Umbilical cord (tissue), 2 donors: ENCODE measurements around the gene DNASE1. TPM values are rescaled to one million over a fixed set of nuclear protein-coding genes. Genes with fewer than 3 reads are reported as not detected.

Experiments used
- DNase-seq: peaks from one replicate; pipeline ENCODE4 v3.0.0-alpha.2; 2015; ENCODE audit warnings: low spot score
- total RNA-seq: library from RNA; depleted of rRNA; stranded (reverse); fragments of >200 nt; gene quantifications from one replicate; pipeline ENCODE4 v1.2.3, GENCODE V29; 2014; ENCODE audit warnings: low replicate concordance; ENCODE audit not compliant: insufficient read depth

DNASE1 gene
- total RNA-seq, 1 donor from 2014 or later, result 43.3 TPM

DNA sequence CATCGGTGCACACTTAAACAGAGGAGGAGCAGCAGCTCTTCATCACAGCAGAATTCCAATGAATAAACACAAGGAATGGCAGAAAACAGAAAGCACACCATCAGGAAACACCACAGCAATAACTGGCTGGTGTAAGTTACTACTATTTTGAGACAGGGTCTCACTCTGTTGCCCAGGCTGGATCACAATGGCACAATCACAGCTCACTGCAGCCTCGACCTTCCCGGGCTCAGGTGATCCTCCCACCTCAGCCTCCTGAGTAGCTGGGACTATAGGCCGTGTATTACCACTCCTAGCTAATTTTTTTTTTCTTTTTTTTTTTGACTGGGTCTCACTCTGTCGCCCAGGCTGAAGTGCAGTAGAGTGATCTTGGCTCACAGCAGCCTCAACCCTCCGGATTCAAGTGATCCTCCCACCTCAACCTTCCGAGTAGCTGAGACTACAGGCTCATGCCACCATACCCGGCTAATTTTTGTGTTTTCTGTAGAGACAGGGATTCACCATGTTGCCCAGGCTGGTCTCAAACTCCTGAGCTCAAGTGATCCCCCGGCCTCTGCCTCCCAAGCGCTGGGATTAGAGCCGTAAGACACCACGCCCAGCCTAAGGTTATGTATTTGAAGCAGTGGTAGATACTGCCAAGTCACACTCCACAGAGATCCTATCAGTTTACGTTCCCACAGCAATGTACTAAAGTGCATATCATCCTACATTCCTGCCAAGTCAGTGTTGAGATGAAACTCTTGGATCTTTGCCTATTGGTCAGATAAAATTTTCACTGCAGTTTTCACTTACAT is 42.1 kb downstream of the DNASE1 start:
- peak; percentile 95 for DNase-seq

- DNase-seq, result peak; percentile 86
Observed at GRCh38 chr16:3698941-3699340, 44.5 kb downstream of the DNASE1 start.

DNA sequence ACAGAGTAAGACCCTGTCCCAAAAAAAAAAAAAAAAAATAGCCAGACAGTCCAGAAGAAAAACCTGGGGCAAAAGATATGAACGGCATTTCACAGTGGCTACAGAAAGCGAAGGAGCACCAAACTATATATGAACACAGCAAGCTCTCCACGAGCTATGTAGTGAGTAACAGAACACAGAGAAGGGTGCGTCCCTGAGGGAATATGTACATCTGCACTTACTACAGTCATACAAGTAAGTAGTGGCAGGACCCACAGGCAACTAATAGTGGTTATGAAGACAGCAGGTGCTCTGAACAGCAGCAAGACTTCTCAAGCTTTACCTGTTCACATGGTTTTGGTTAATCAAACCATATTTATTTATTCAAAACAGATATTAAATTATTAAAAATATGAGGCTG is 47.0 kb downstream of the DNASE1 start:
- DNase-seq, result no peak

DNA sequence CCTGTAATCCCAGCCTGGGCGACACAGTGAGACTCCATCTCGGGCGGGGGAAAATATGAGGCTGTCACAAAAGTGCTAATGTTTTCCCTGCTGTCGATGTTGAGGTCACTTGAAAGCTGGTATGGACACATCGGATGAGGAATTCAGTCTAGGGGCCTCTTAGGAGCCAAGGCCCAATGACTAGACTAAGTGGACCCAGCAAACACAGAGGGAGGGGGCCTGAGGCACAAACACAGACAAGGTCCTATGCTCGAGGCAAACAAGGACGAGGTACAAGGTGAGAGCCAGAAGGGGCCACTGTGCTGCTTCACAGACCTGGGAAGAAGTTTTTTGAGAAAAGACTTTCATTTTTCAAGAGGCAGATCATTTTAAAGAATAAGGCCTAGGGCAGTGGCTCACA is 47.6 kb downstream of the DNASE1 start:
- DNase-seq, result no peak

DNA sequence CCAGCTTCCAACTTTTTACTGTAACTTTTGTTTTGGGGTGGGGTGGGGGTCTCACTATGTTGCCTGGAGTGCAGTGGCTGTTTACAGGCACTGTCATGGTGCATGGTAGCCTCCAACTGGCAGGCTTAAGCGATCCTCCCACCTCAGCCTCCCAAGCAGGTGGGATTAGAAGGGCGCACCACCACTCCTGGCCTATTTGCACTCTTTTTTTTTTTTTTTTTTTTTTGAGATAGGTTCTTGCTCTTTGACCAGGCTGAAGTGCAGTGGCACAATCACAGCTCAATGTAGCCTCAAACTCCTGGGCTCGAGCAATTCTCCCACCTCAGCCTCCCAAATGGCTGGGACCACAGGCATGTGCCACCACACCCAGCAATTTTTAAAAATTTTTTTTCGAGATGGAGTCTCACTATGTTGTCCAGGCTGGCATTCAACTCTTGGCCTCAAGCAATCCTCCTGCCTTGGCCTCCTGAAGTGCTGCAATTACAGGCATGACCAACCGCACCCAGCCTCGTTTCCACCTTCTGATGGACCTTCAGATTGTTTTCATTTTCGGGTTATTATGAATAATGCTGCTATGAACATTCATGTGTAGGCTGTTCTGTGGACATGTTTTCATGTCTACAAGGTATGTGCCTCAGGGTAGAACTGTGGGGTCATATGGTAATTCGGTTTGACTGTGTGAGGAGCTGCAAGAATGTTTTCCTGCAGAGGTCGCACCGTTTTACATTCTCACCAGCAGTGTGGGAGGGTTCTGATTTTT is 51.9 kb downstream of the DNASE1 start:
- no peak for DNase-seq

Other genes with a start within 250 kb of the DNASE1 start
- 6.0 TPM for gene ZNF597, start 211.2 kb upstream of the DNASE1 start, total RNA-seq
- gene NAA60, start 211.0 kb upstream of the DNASE1 start, total RNA-seq, result 41.9 TPM
- not detected for gene C16orf90, start 159.2 kb upstream of the DNASE1 start, total RNA-seq
- 33.5 TPM for gene CLUAP1, start 153.7 kb upstream of the DNASE1 start, total RNA-seq
- 9.1 TPM for gene NLRC3, start 77.3 kb upstream of the DNASE1 start, total RNA-seq
- 4.8 TPM for gene SLX4, start 43.1 kb upstream of the DNASE1 start, total RNA-seq
- gene TRAP1, start 62.8 kb downstream of the DNASE1 start, total RNA-seq, result 34.7 TPM
- 31.8 TPM for gene CREBBP, start 226.0 kb downstream of the DNASE1 start, total RNA-seq